HCT116 (cell line): ENCODE measurements around the gene RTL1. TPM values are rescaled to one million over a fixed set of nuclear protein-coding genes. Genes with fewer than 3 reads are reported as not detected.

Experiments
- ATAC-seq: fragments of 200-7000 bp; cut with Tn5 transposase; 2 replicates; pipeline ENCODE4 v1.9.1; 2020; ENCODE audit warnings: mild to moderate bottlenecking, moderate library complexity
- BruUV-seq: library from RNA; stranded (reverse); fragments of 400-500 nt; replicated peaks from 2 replicates; lab custom pipeline; 2021; lab: Mats Ljungman, UMichigan
- CTCF ChIA-PET: fragments of 300-600 bp; sonication (Branson Sonifier 250); formaldehyde crosslinking; loops from one replicate; lab custom pipeline; 2021; ENCODE audit warnings: antibody characterized with exemption; lab: Charles Lee
- POLR2A ChIA-PET: fragments of 300-600, 350-600 bp; sonication (Branson Sonifier 250); formaldehyde crosslinking; loops from one replicate; lab custom pipeline; 2021; ENCODE audit warnings: antibody characterized with exemption; lab: Charles Lee
- RAD21 ChIA-PET, 2 experiments: fragments of 300-600 bp; sonication (Branson Sonifier 250); formaldehyde crosslinking; loops; one replicate each; lab custom pipeline; 2023; ENCODE audit warnings: low total read pairs in 2 of 2; ENCODE audit not compliant: uncharacterized antibody in 2 of 2, unreplicated experiment in 2 of 2, low non-redundant PET in 1 of 2; lab: Charles Lee
- DNase-seq: peaks from one replicate; pipeline ENCODE4 v3.0.0-alpha.2; 2010; ENCODE audit warnings: low read depth, low spot score
- H2AFZ ChIP-seq: fragments of 200-600 bp; shearing (Covaris generic), sonication (generic); 2 replicates; pipeline ENCODE4 v1.6.1; 2017; ENCODE audit warnings: low read depth, mixed run types, mixed read lengths, antibody characterized with exemption, low read length; ENCODE audit not compliant: poor library complexity, severe bottlenecking
- H3K27ac ChIP-seq: 2 replicates; pipeline ENCODE4 v1.5.1; 2012; ENCODE audit warnings: low read depth, low read length
- H3K27me3 ChIP-seq: fragments of 200-600 bp; sonication (generic); 2 replicates; pipeline ENCODE4 v1.6.1; 2016; ENCODE audit warnings: mixed run types, low read length, mixed read lengths; ENCODE audit not compliant: insufficient read depth
- H3K36me3 ChIP-seq, 2 experiments: fragments of 200-500 bp in 1 of 2; fragments of 200-600 bp in 1 of 2; sonication (Bioruptor generic) in 1 of 2; sonication (generic) in 1 of 2; 2 replicates each; pipeline versions ENCODE4 v1.5.1 to v1.6.1; 2014 to 2016; ENCODE audit warnings: low read length in 2 of 2, inconsistent platforms in 1 of 2, mixed read lengths in 1 of 2, mixed run types in 1 of 2; ENCODE audit not compliant: insufficient read depth in 2 of 2, control insufficient read depth in 1 of 2
- H3K4me1 ChIP-seq, 2 experiments: fragments of 200-600 bp in 1 of 2; sonication (generic) in 1 of 2; 2 replicates each; pipeline versions ENCODE4 v1.5.1 to v1.6.1; 2012 to 2017; ENCODE audit warnings: low read length in 2 of 2, inconsistent platforms in 1 of 2, mild to moderate bottlenecking in 1 of 2, mixed read lengths in 1 of 2, mixed run types in 1 of 2, moderate library complexity in 1 of 2; ENCODE audit not compliant: insufficient read depth in 2 of 2, control insufficient read depth in 1 of 2
- H3K4me2 ChIP-seq: fragments of 200-600 bp; sonication (generic); 2 replicates; pipeline ENCODE4 v1.6.1; 2017; ENCODE audit warnings: mixed run types, low read length, mixed read lengths
- H3K4me3 ChIP-seq, 2 experiments: fragments of 200-600 bp in 1 of 2; sonication (generic) in 1 of 2; replicated peaks in 1 of 2; 2 replicates each; pipeline ENCODE4 v1.5.1; 2011 to 2016; ENCODE audit warnings: low read length in 2 of 2, control low read depth in 1 of 2, low read depth in 1 of 2, mild to moderate bottlenecking in 1 of 2, mixed read lengths in 1 of 2, mixed run types in 1 of 2
- H3K79me2 ChIP-seq: fragments of 200-600 bp; sonication (generic); 2 replicates; pipeline ENCODE4 v1.6.1; 2017; ENCODE audit warnings: mild to moderate bottlenecking, mixed run types, low read length, moderate library complexity, mixed read lengths; ENCODE audit not compliant: insufficient read depth
- H3K9ac ChIP-seq: fragments of 200-600 bp; sonication (generic); 2 replicates; pipeline ENCODE4 v1.6.1; 2016; ENCODE audit warnings: low read length, mixed read lengths
- H3K9me2 ChIP-seq: fragments of 200-600 bp; sonication (generic), shearing (Covaris generic); 2 replicates; pipeline ENCODE4 v1.6.1; 2017; ENCODE audit warnings: mixed run types, mild to moderate bottlenecking, moderate library complexity; ENCODE audit not compliant: insufficient read depth
- H3K9me3 ChIP-seq, 2 experiments: fragments of 200-500 bp in 1 of 2; fragments of 200-600 bp in 1 of 2; sonication (Bioruptor generic) in 1 of 2; sonication (generic) in 1 of 2; 2 replicates each; pipeline ENCODE4 v1.6.1; 2014 to 2017; ENCODE audit warnings: low read length in 2 of 2, mixed read lengths in 2 of 2, inconsistent platforms in 1 of 2, low read depth in 1 of 2, mild to moderate bottlenecking in 1 of 2, mixed run types in 1 of 2, moderate library complexity in 1 of 2; ENCODE audit not compliant: control insufficient read depth in 1 of 2, insufficient read depth in 1 of 2
- H4K20me1 ChIP-seq: fragments of 200-600 bp; sonication (generic), shearing (Covaris generic); 2 replicates; pipeline ENCODE4 v1.6.1; 2017; ENCODE audit warnings: mixed run types, mild to moderate bottlenecking, moderate library complexity; ENCODE audit not compliant: insufficient read depth
- ATF3 ChIP-seq: IDR thresholded peaks from 2 replicates; pipeline ENCODE4 v1.6.1; 2012
- CBX3 ChIP-seq: IDR thresholded peaks from 2 replicates; pipeline ENCODE4 v1.6.1; 2012; ENCODE audit warnings: low read depth
- CEBPB ChIP-seq: IDR thresholded peaks from 2 replicates; pipeline ENCODE4 v1.6.1; 2012; ENCODE audit warnings: low read depth
- ELF1 ChIP-seq: IDR thresholded peaks from 2 replicates; pipeline ENCODE4 v1.6.1; 2012; ENCODE audit warnings: low read depth, borderline replicate concordance
- EZH2 ChIP-seq: fragments of 200-600 bp; sonication (generic); IDR thresholded peaks from 2 replicates; pipeline ENCODE4 v1.6.1; 2017; ENCODE audit warnings: antibody characterized with exemption, mixed run types
- EZH2phosphoT487 ChIP-seq: fragments of 200-600 bp; IDR thresholded peaks from 2 replicates; pipeline ENCODE4 v1.6.1; 2018; ENCODE audit warnings: antibody characterized with exemption, borderline replicate concordance
- POLR2A ChIP-seq: IDR thresholded peaks from 2 replicates; pipeline ENCODE4 v1.7.0; 2011; ENCODE audit warnings: borderline replicate concordance; ENCODE audit not compliant: insufficient read depth, insufficient read length; ENCODE audit errors: extremely low read depth
- POLR2AphosphoS5 ChIP-seq: IDR thresholded peaks from 2 replicates; pipeline ENCODE4 v1.6.1; 2011; ENCODE audit warnings: mild to moderate bottlenecking, low read depth, low read length, moderate library complexity
- SIN3A ChIP-seq: IDR thresholded peaks from 2 replicates; pipeline ENCODE4 v1.6.1; 2012; ENCODE audit warnings: low read depth
- SP1 ChIP-seq: IDR thresholded peaks from 2 replicates; pipeline ENCODE4 v1.6.1; 2012; ENCODE audit warnings: low read depth
- SRF ChIP-seq: IDR thresholded peaks from 2 replicates; pipeline ENCODE4 v1.6.1; 2012; ENCODE audit warnings: low read depth
- TCF7L2 ChIP-seq: IDR thresholded peaks from 2 replicates; pipeline ENCODE4 v1.7.0; 2011; ENCODE audit warnings: borderline replicate concordance, inconsistent platforms; ENCODE audit not compliant: insufficient read depth, insufficient read length; ENCODE audit errors: extremely low read depth
- YY1 ChIP-seq: IDR thresholded peaks from 2 replicates; pipeline ENCODE4 v1.6.1; 2011; ENCODE audit warnings: low read length, low read depth, moderate library complexity, mild to moderate bottlenecking; ENCODE audit not compliant: insufficient replicate concordance; ENCODE audit errors: extremely low read depth
- ZFX ChIP-seq: fragments of 450-650 bp; IDR thresholded peaks from 2 replicates; pipeline ENCODE4 v1.6.1; 2017
- intact Hi-C: fragments of 100-400 bp; cut with micrococcal nuclease; formaldehyde crosslinking; loops from 2 replicates; pipeline ENCODE4 v1.10.0; 2022
- total RNA-seq: library from RNA; stranded (reverse); gene quantifications from one replicate; pipeline ENCODE4 v1.2.1, GENCODE V29; 2021; ENCODE audit not compliant: unreplicated experiment

Gene RTL1
- total RNA-seq, 1 experiment from 2014 or later = not detected

- no peaks in the 10 kb centered on the region for H3K9me3 ChIP-seq
- no peak for TF ChIP-seq ELF1
- TF ChIP-seq CBX3 = no peak
- TF ChIP-seq CEBPB = no peak
- no peak for TF ChIP-seq SRF
- TF ChIP-seq ZFX = no peak
- no peak for TF ChIP-seq ATF3
- no peak for TF ChIP-seq EZH2phosphoT487
- TF ChIP-seq YY1 = no peak
- no peak for TF ChIP-seq EZH2
- TF ChIP-seq POLR2AphosphoS5 = no peak
- TF ChIP-seq SP1 = no peak
- no peak for TF ChIP-seq TCF7L2
- TF ChIP-seq POLR2A = no peak
- no peak for TF ChIP-seq SIN3A
- TF ChIP-seq, all 23 proteins: peak for 0
- intact Hi-C loops = no loop called here
- no TSS peak for BruUV-seq
- no peak overlapping the region for H3K27ac ChIP-seq
- no peak overlapping the region for H2AFZ ChIP-seq
- ChIA-PET RAD21 (no interaction called here), CTCF (no interaction called here), POLR2A (no interaction called here)
- H3K4me1 ChIP-seq = no peaks in the 10 kb centered on the region
- ATAC-seq (no peak), DNase-seq (no peak)
- H3K4me2 ChIP-seq = no peak overlapping the region
- H3K36me3 ChIP-seq = no peaks in the 10 kb centered on the region
- no peaks in the 10 kb centered on the region for H3K9me2 ChIP-seq
- H3K79me2 ChIP-seq = no peaks in the 10 kb centered on the region
- H3K9ac ChIP-seq = no peak overlapping the region
- no peaks in the 10 kb centered on the region for H4K20me1 ChIP-seq
- H3K4me3 ChIP-seq = no peak overlapping the region
- H3K27me3 ChIP-seq = no peaks in the 10 kb centered on the region
Measured at GRCh38 chr14:100882026-100882967, 21.2 kb downstream of the RTL1 start.
